HCT116 (cell line): ENCODE measurements around the gene PAQR4. TPM values are rescaled to one million over a fixed set of nuclear protein-coding genes. Genes with fewer than 3 reads are reported as not detected.

ENCODE experiments used
- ATAC-seq: fragments of 200-7000 bp; cut with Tn5 transposase; 2 replicates; pipeline ENCODE4 v1.9.1; 2020; ENCODE audit warnings: mild to moderate bottlenecking, moderate library complexity
- BruUV-seq: library from RNA; stranded (reverse); fragments of 400-500 nt; replicated peaks from 2 replicates; lab custom pipeline; 2021; lab: Mats Ljungman, UMichigan
- CTCF ChIA-PET: fragments of 300-600 bp; sonication (Branson Sonifier 250); formaldehyde crosslinking; loops from one replicate; lab custom pipeline; 2021; ENCODE audit warnings: antibody characterized with exemption; lab: Charles Lee
- POLR2A ChIA-PET: fragments of 300-600, 350-600 bp; sonication (Branson Sonifier 250); formaldehyde crosslinking; loops from one replicate; lab custom pipeline; 2021; ENCODE audit warnings: antibody characterized with exemption; lab: Charles Lee
- RAD21 ChIA-PET, 2 experiments: fragments of 300-600 bp; sonication (Branson Sonifier 250); formaldehyde crosslinking; loops; one replicate each; lab custom pipeline; 2023; ENCODE audit warnings: low total read pairs in 2 of 2; ENCODE audit not compliant: uncharacterized antibody in 2 of 2, unreplicated experiment in 2 of 2, low non-redundant PET in 1 of 2; lab: Charles Lee
- DNase-seq: peaks from one replicate; pipeline ENCODE4 v3.0.0-alpha.2; 2010; ENCODE audit warnings: low read depth, low spot score
- H2AFZ ChIP-seq: fragments of 200-600 bp; shearing (Covaris generic), sonication (generic); 2 replicates; pipeline ENCODE4 v1.6.1; 2017; ENCODE audit warnings: low read depth, mixed run types, mixed read lengths, antibody characterized with exemption, low read length; ENCODE audit not compliant: poor library complexity, severe bottlenecking
- H3K27ac ChIP-seq: 2 replicates; pipeline ENCODE4 v1.5.1; 2012; ENCODE audit warnings: low read depth, low read length
- H3K27me3 ChIP-seq: fragments of 200-600 bp; sonication (generic); 2 replicates; pipeline ENCODE4 v1.6.1; 2016; ENCODE audit warnings: mixed run types, low read length, mixed read lengths; ENCODE audit not compliant: insufficient read depth
- H3K36me3 ChIP-seq, 2 experiments: fragments of 200-500 bp in 1 of 2; fragments of 200-600 bp in 1 of 2; sonication (Bioruptor generic) in 1 of 2; sonication (generic) in 1 of 2; 2 replicates each; pipeline versions ENCODE4 v1.5.1 to v1.6.1; 2014 to 2016; ENCODE audit warnings: low read length in 2 of 2, inconsistent platforms in 1 of 2, mixed read lengths in 1 of 2, mixed run types in 1 of 2; ENCODE audit not compliant: insufficient read depth in 2 of 2, control insufficient read depth in 1 of 2
- H3K4me1 ChIP-seq, 2 experiments: fragments of 200-600 bp in 1 of 2; sonication (generic) in 1 of 2; 2 replicates each; pipeline versions ENCODE4 v1.5.1 to v1.6.1; 2012 to 2017; ENCODE audit warnings: low read length in 2 of 2, inconsistent platforms in 1 of 2, mild to moderate bottlenecking in 1 of 2, mixed read lengths in 1 of 2, mixed run types in 1 of 2, moderate library complexity in 1 of 2; ENCODE audit not compliant: insufficient read depth in 2 of 2, control insufficient read depth in 1 of 2
- H3K4me2 ChIP-seq: fragments of 200-600 bp; sonication (generic); 2 replicates; pipeline ENCODE4 v1.6.1; 2017; ENCODE audit warnings: mixed run types, low read length, mixed read lengths
- H3K4me3 ChIP-seq, 2 experiments: fragments of 200-600 bp in 1 of 2; sonication (generic) in 1 of 2; replicated peaks in 1 of 2; 2 replicates each; pipeline ENCODE4 v1.5.1; 2011 to 2016; ENCODE audit warnings: low read length in 2 of 2, control low read depth in 1 of 2, low read depth in 1 of 2, mild to moderate bottlenecking in 1 of 2, mixed read lengths in 1 of 2, mixed run types in 1 of 2
- H3K79me2 ChIP-seq: fragments of 200-600 bp; sonication (generic); 2 replicates; pipeline ENCODE4 v1.6.1; 2017; ENCODE audit warnings: mild to moderate bottlenecking, mixed run types, low read length, moderate library complexity, mixed read lengths; ENCODE audit not compliant: insufficient read depth
- H3K9ac ChIP-seq: fragments of 200-600 bp; sonication (generic); 2 replicates; pipeline ENCODE4 v1.6.1; 2016; ENCODE audit warnings: low read length, mixed read lengths
- H3K9me2 ChIP-seq: fragments of 200-600 bp; sonication (generic), shearing (Covaris generic); 2 replicates; pipeline ENCODE4 v1.6.1; 2017; ENCODE audit warnings: mixed run types, mild to moderate bottlenecking, moderate library complexity; ENCODE audit not compliant: insufficient read depth
- H3K9me3 ChIP-seq, 2 experiments: fragments of 200-500 bp in 1 of 2; fragments of 200-600 bp in 1 of 2; sonication (Bioruptor generic) in 1 of 2; sonication (generic) in 1 of 2; 2 replicates each; pipeline ENCODE4 v1.6.1; 2014 to 2017; ENCODE audit warnings: low read length in 2 of 2, mixed read lengths in 2 of 2, inconsistent platforms in 1 of 2, low read depth in 1 of 2, mild to moderate bottlenecking in 1 of 2, mixed run types in 1 of 2, moderate library complexity in 1 of 2; ENCODE audit not compliant: control insufficient read depth in 1 of 2, insufficient read depth in 1 of 2
- H4K20me1 ChIP-seq: fragments of 200-600 bp; sonication (generic), shearing (Covaris generic); 2 replicates; pipeline ENCODE4 v1.6.1; 2017; ENCODE audit warnings: mixed run types, mild to moderate bottlenecking, moderate library complexity; ENCODE audit not compliant: insufficient read depth
- CBX3 ChIP-seq: IDR thresholded peaks from 2 replicates; pipeline ENCODE4 v1.6.1; 2012; ENCODE audit warnings: low read depth
- CTCF ChIP-seq, 3 experiments: fragments of 200-600 bp in 1 of 3; sonication (generic) in 1 of 3; IDR thresholded peaks in 2 of 3; conservative IDR thresholded peaks in 1 of 3; 2 replicates each; pipeline ENCODE4 v1.5.1; 2012 to 2017; ENCODE audit warnings: low read depth in 2 of 3, low read length in 2 of 3, antibody characterized with exemption in 1 of 3, borderline replicate concordance in 1 of 3, control low read depth in 1 of 3, mild to moderate bottlenecking in 1 of 3, mixed read lengths in 1 of 3, mixed run types in 1 of 3, moderate library complexity in 1 of 3; ENCODE audit not compliant: insufficient read depth in 1 of 3
- ELF1 ChIP-seq: IDR thresholded peaks from 2 replicates; pipeline ENCODE4 v1.6.1; 2012; ENCODE audit warnings: low read depth, borderline replicate concordance
- EZH2phosphoT487 ChIP-seq: fragments of 200-600 bp; IDR thresholded peaks from 2 replicates; pipeline ENCODE4 v1.6.1; 2018; ENCODE audit warnings: antibody characterized with exemption, borderline replicate concordance
- MAX ChIP-seq: IDR thresholded peaks from 2 replicates; pipeline ENCODE4 v1.6.1; 2012
- RAD21 ChIP-seq: IDR thresholded peaks from 2 replicates; pipeline ENCODE4 v1.6.1; 2012; ENCODE audit warnings: low read depth, mild to moderate bottlenecking
- TCF7L2 ChIP-seq: IDR thresholded peaks from 2 replicates; pipeline ENCODE4 v1.7.0; 2011; ENCODE audit warnings: borderline replicate concordance, inconsistent platforms; ENCODE audit not compliant: insufficient read depth, insufficient read length; ENCODE audit errors: extremely low read depth
- YY1 ChIP-seq: IDR thresholded peaks from 2 replicates; pipeline ENCODE4 v1.6.1; 2011; ENCODE audit warnings: low read length, low read depth, moderate library complexity, mild to moderate bottlenecking; ENCODE audit not compliant: insufficient replicate concordance; ENCODE audit errors: extremely low read depth
- ZBTB33 ChIP-seq: IDR thresholded peaks from 2 replicates; pipeline ENCODE4 v1.6.1; 2011; ENCODE audit warnings: mild to moderate bottlenecking, low read length, moderate library complexity; ENCODE audit not compliant: insufficient replicate concordance; ENCODE audit errors: extremely low read depth
- ZFX ChIP-seq: fragments of 450-650 bp; IDR thresholded peaks from 2 replicates; pipeline ENCODE4 v1.6.1; 2017
- intact Hi-C: fragments of 100-400 bp; cut with micrococcal nuclease; formaldehyde crosslinking; loops from 2 replicates; pipeline ENCODE4 v1.10.0; 2022
- total RNA-seq: library from RNA; stranded (reverse); gene quantifications from one replicate; pipeline ENCODE4 v1.2.1, GENCODE V29; 2021; ENCODE audit not compliant: unreplicated experiment

PAQR4 gene
- total RNA-seq, 1 experiment from 2014 or later: 45.6 TPM

- ATAC-seq (no peak), DNase-seq (no peak)
- CTCF ChIA-PET: no interaction called here
- RAD21 ChIA-PET: no interaction called here
- POLR2A ChIA-PET: no interaction called here
- no TSS peak for BruUV-seq
- Histone ChIP-seq H3K4me2 (no peak overlapping the region), H2AFZ (no peak overlapping the region), H3K79me2 (no peaks in the 10 kb centered on the region), H3K4me1 (no peaks in the 10 kb centered on the region), H3K9me3 (no peaks in the 10 kb centered on the region), H3K9me2 (no peaks in the 10 kb centered on the region), H3K9ac (no peak overlapping the region), H3K27ac (no peak overlapping the region), H3K27me3 (no peaks in the 10 kb centered on the region), H4K20me1 (no peaks in the 10 kb centered on the region), H3K4me3 (no peak overlapping the region), H3K36me3 (peaks cover 0 to 4% of the 10 kb centered on the region in 2 experiments; a peak in 1 of 4 replicates)
- intact Hi-C loops: no loop called here
- TF ChIP-seq CBX3 (no peak), RAD21 (no peak), ELF1 (no peak), CTCF (IDR thresholded peaks at IDR 0.05 in 2 of 3, conservative IDR thresholded peaks at IDR 0.05 in 1 of 3; ENCODE audit: borderline replicate concordance in 1 of 3, insufficient read depth in 1 of 3, low read depth in 2 of 3, low read length in 2 of 3) (no peak), ZFX (no peak), MAX (no peak), TCF7L2 (no peak), ZBTB33 (no peak), YY1 (no peak), EZH2phosphoT487 (no peak)
Observed at GRCh38 chr16:2950353-2950724, 18.8 kb upstream of the PAQR4 start.
